Measurements from ENCODE around the gene KLHL21. TPM values are rescaled to one million over a fixed set of nuclear protein-coding genes. Genes with fewer than 3 reads are reported as not detected.
A peak's percentile ranks its signal among the peaks of the same experiment; 100 is the strongest.

Gene KLHL21
- total and polyA plus RNA-seq, 9 of the 15 experiments (the other 6 are each of a cell fraction or from before 2014, with no cell fraction given), result 2.1 to 42.1 (median 17.5) TPM

DNA sequence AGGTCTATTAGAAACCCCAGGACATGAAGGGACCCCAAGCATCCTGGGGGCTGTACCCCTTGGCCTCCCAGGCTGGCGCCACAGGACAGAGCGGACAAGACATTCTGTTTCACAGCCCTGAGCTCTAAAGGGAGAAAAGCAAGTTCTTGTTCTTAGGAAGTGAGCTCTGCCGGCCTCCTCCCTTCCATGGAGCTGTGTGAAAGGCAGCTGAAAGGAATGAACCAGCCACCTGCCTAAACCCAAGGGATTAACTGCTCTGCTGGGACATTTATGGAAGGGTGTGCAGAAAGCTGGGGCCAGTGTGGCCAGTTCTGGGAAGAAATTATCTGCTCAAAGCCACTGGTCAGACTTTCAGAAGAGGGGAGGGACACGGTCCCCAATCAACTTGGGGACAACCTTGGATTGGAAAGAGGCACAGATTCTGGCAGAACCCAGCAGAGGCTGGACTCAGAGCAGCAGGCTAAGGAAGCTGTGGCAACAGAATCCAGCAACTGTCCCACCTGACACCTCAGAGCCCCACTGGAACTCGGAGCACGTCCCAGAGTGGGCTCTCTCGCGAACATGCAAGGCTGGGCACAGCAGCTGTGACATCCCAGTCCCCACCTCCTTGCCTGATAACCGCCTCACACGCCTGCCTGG, 2.1 kb downstream of the KLHL21 start (continued):
- TF ChIP-seq, protein P1, sequence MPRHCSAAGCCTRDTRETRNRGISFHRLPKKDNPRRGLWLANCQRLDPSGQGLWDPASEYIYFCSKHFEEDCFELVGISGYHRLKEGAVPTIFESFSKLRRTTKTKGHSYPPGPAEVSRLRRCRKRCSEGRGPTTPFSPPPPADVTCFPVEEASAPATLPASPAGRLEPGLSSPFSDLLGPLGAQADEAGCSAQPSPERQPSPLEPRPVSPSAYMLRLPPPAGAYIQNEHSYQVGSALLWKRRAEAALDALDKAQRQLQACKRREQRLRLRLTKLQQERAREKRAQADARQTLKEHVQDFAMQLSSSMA (CRISPR knock-in tag; IDR thresholded peaks at IDR 0.05), result no peak
- TF ChIP-seq ARID2 (IDR thresholded peaks at IDR 0.05), result 0 out of 2 replicates have a peak, but pooled peaks have one; percentile 26
- TF ChIP-seq, protein P2, sequence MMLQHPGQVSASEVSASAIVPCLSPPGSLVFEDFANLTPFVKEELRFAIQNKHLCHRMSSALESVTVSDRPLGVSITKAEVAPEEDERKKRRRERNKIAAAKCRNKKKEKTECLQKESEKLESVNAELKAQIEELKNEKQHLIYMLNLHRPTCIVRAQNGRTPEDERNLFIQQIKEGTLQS (IDR thresholded peaks at IDR 0.05), result no peak
- TF ChIP-seq, protein P2 (CRISPR knock-in tag; conservative IDR thresholded peaks at IDR 0.05), result no peak; the same call in 1 of the 2 replicates
- no peak for TF ChIP-seq ZNF695 (CRISPR knock-in tag; IDR thresholded peaks at IDR 0.05)
- no peak for TF ChIP-seq ZKSCAN8 (CRISPR knock-in tag; IDR thresholded peaks at IDR 0.05)
- TF ChIP-seq, protein P3, sequence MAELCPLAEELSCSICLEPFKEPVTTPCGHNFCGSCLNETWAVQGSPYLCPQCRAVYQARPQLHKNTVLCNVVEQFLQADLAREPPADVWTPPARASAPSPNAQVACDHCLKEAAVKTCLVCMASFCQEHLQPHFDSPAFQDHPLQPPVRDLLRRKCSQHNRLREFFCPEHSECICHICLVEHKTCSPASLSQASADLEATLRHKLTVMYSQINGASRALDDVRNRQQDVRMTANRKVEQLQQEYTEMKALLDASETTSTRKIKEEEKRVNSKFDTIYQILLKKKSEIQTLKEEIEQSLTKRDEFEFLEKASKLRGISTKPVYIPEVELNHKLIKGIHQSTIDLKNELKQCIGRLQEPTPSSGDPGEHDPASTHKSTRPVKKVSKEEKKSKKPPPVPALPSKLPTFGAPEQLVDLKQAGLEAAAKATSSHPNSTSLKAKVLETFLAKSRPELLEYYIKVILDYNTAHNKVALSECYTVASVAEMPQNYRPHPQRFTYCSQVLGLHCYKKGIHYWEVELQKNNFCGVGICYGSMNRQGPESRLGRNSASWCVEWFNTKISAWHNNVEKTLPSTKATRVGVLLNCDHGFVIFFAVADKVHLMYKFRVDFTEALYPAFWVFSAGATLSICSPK (IDR thresholded peaks at IDR 0.05; ENCODE audit: borderline replicate concordance), result no peak
- TF ChIP-seq ZC3H4 (CRISPR knock-in tag; IDR thresholded peaks at IDR 0.05; ENCODE audit: borderline replicate concordance), result peak; percentile 52; the same call in 1 of the 2 replicates
- TF ChIP-seq, protein P4, sequence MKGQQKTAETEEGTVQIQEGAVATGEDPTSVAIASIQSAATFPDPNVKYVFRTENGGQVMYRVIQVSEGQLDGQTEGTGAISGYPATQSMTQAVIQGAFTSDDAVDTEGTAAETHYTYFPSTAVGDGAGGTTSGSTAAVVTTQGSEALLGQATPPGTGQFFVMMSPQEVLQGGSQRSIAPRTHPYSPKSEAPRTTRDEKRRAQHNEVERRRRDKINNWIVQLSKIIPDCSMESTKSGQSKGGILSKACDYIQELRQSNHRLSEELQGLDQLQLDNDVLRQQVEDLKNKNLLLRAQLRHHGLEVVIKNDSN (CRISPR knock-in tag; IDR thresholded peaks at IDR 0.05), result no peak
- TF ChIP-seq KAT8 (IDR thresholded peaks at IDR 0.05; ENCODE audit: low read depth), result no peak
- TF ChIP-seq ZNF24 (IDR thresholded peaks at IDR 0.05), result no peak
- TF ChIP-seq EP400 (IDR thresholded peaks at IDR 0.05), result no peak
- TF ChIP-seq, protein P5, sequence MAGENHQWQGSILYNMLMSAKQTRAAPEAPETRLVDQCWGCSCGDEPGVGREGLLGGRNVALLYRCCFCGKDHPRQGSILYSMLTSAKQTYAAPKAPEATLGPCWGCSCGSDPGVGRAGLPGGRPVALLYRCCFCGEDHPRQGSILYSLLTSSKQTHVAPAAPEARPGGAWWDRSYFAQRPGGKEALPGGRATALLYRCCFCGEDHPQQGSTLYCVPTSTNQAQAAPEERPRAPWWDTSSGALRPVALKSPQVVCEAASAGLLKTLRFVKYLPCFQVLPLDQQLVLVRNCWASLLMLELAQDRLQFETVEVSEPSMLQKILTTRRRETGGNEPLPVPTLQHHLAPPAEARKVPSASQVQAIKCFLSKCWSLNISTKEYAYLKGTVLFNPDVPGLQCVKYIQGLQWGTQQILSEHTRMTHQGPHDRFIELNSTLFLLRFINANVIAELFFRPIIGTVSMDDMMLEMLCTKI (IDR thresholded peaks at IDR 0.05; ENCODE audit: partially characterized antibody), result no peak
- TF ChIP-seq MEIS2 (IDR thresholded peaks at IDR 0.05; ENCODE audit: partially characterized antibody), result no peak
- TF ChIP-seq CCAR2 (IDR thresholded peaks at IDR 0.05; ENCODE audit: low read depth, low read length), result no peak
- TF ChIP-seq, protein P6, sequence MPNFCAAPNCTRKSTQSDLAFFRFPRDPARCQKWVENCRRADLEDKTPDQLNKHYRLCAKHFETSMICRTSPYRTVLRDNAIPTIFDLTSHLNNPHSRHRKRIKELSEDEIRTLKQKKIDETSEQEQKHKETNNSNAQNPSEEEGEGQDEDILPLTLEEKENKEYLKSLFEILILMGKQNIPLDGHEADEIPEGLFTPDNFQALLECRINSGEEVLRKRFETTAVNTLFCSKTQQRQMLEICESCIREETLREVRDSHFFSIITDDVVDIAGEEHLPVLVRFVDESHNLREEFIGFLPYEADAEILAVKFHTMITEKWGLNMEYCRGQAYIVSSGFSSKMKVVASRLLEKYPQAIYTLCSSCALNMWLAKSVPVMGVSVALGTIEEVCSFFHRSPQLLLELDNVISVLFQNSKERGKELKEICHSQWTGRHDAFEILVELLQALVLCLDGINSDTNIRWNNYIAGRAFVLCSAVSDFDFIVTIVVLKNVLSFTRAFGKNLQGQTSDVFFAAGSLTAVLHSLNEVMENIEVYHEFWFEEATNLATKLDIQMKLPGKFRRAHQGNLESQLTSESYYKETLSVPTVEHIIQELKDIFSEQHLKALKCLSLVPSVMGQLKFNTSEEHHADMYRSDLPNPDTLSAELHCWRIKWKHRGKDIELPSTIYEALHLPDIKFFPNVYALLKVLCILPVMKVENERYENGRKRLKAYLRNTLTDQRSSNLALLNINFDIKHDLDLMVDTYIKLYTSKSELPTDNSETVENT (CRISPR knock-in tag; IDR thresholded peaks at IDR 0.05), result no peak
- TF ChIP-seq EHMT2 (IDR thresholded peaks at IDR 0.05), result no peak
- TF ChIP-seq CBFB (CRISPR knock-in tag; IDR thresholded peaks at IDR 0.05), result no peak
- TF ChIP-seq ZNF766 (CRISPR knock-in tag; conservative IDR thresholded peaks at IDR 0.05), result no peak
- no peak for TF ChIP-seq HDAC6 (IDR thresholded peaks at IDR 0.05; ENCODE audit: low read depth, low read length)
- no peak for TF ChIP-seq GABPA (tag; conservative IDR thresholded peaks at IDR 0.05; ENCODE audit: low read depth)
